Measurements from ENCODE around the gene PWWP2A.

- TF ChIP-seq CTCF (IDR thresholded peaks at IDR 0.05; ENCODE audit: insufficient read depth, low read length), result no peak
- TF ChIP-seq GABPA (IDR thresholded peaks at IDR 0.05; ENCODE audit: low read depth), result no peak
- TF ChIP-seq REST (IDR thresholded peaks at IDR 0.05; ENCODE audit: insufficient replicate concordance, low read depth), result no peak
- TF ChIP-seq POLR2AphosphoS5 (IDR thresholded peaks at IDR 0.05; ENCODE audit: low read depth), result no peak
- TF ChIP-seq SPI1 (IDR thresholded peaks at IDR 0.05; ENCODE audit: borderline replicate concordance, low read depth), result no peak
Measured at GRCh38 chr5:160071516-160071915, 47.7 kb downstream of the PWWP2A start.
